ENCODE data around the gene SLBP. TPM values are rescaled to one million over a fixed set of nuclear protein-coding genes. Genes with fewer than 3 reads are reported as not detected.

SLBP gene
- total RNA-seq, 1 experiment from 2014 or later, result 61.7 TPM

DNA sequence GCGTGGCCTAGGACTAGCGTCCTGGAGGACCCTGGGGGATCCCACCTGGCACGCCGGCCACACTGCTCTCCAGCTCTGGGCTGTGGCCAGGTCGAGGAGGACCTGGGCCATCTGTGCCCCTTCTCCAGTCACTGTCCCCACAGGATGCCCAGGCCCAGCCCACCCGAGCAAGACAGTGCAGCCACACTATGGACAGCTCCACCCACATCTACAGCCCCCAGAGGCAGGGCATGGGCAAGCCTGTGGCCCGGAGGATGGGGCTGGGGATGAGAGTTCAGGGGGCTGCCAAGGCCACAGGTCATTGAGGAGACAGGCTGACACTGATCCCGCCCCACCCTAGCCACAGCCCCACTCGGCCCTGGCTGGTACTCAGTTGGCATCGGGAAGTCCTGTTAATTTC is 58.3 kb downstream of the SLBP start:
- Histone ChIP-seq H3K9me3 (ENCODE audit: insufficient read depth, low read depth) (no peaks in the 10 kb centered on the region), H3K27ac (no peak overlapping the region), H3K4me2 (no peak overlapping the region), H3K9me2 (ENCODE audit: insufficient read depth) (no peaks in the 10 kb centered on the region), H4K20me1 (ENCODE audit: insufficient read depth) (no peaks in the 10 kb centered on the region), H3K27me3 (ENCODE audit: insufficient read depth, low read depth) (no peaks in the 10 kb centered on the region), H3K4me1 (replicated peaks; ENCODE audit: insufficient read depth) (no peaks in the 10 kb centered on the region), H3F3A (ENCODE audit: insufficient read depth, low read depth) (peaks cover 6% of the 10 kb centered on the region; the same call in 1 of the 2 replicates), H3K79me2 (ENCODE audit: low read depth) (no peaks in the 10 kb centered on the region), H3K4me3 (no peak overlapping the region), H2AFZ (no peak overlapping the region), H3K36me3 (ENCODE audit: low read depth) (no peaks in the 10 kb centered on the region)
- intact Hi-C loops (cut with micrococcal nuclease; ENCODE audit: unreplicated experiment), result no loop called here
- no peak for TF ChIP-seq EZH2 (IDR thresholded peaks at IDR 0.05; ENCODE audit: low read depth)
- no peak for TF ChIP-seq CTCF (conservative IDR thresholded peaks at IDR 0.05)
- no peak for DNase-seq
- no TSS peak for BruUV-seq (replicated peaks)
- ChIA-PET CTCF (no interaction called here), POLR2A (ENCODE audit: unreplicated experiment) (no interaction called here)

- Histone ChIP-seq H3K27ac (no peak overlapping the region), H3K36me3 (ENCODE audit: low read depth) (no peaks in the 10 kb centered on the region), H2AFZ (no peak overlapping the region), H3K4me3 (no peak overlapping the region), H3K9me3 (ENCODE audit: insufficient read depth, low read depth) (no peaks in the 10 kb centered on the region), H3K27me3 (ENCODE audit: insufficient read depth, low read depth) (no peaks in the 10 kb centered on the region), H3F3A (ENCODE audit: insufficient read depth, low read depth) (peaks cover 6% of the 10 kb centered on the region; the same call in 1 of the 2 replicates), H3K9me2 (ENCODE audit: insufficient read depth) (no peaks in the 10 kb centered on the region), H3K4me2 (no peak overlapping the region), H4K20me1 (ENCODE audit: insufficient read depth) (no peaks in the 10 kb centered on the region), H3K4me1 (replicated peaks; ENCODE audit: insufficient read depth) (no peaks in the 10 kb centered on the region), H3K79me2 (ENCODE audit: low read depth) (no peaks in the 10 kb centered on the region)
- intact Hi-C loops (cut with micrococcal nuclease; ENCODE audit: unreplicated experiment), result no loop called here
- ChIA-PET POLR2A (ENCODE audit: unreplicated experiment) (no interaction called here), CTCF (no interaction called here)
- TF ChIP-seq EZH2 (IDR thresholded peaks at IDR 0.05; ENCODE audit: low read depth) (no peak), CTCF (conservative IDR thresholded peaks at IDR 0.05) (no peak)
- no peak for DNase-seq
- no TSS peak for BruUV-seq (replicated peaks)
Measured at GRCh38 chr4:1652088-1652487, 60.0 kb downstream of the SLBP start.

- intact Hi-C loops (cut with micrococcal nuclease; ENCODE audit: unreplicated experiment), result no loop called here
- H3K36me3 ChIP-seq (ENCODE audit: low read depth), result no peaks in the 10 kb centered on the region
- no peak for TF ChIP-seq EZH2 (IDR thresholded peaks at IDR 0.05; ENCODE audit: low read depth)
- no peak for TF ChIP-seq CTCF (conservative IDR thresholded peaks at IDR 0.05)
- no peak overlapping the region for H3K4me3 ChIP-seq
- H3F3A ChIP-seq (ENCODE audit: insufficient read depth, low read depth), result peaks cover 6% of the 10 kb centered on the region; the same call in 1 of the 2 replicates
- H3K9me2 ChIP-seq (ENCODE audit: insufficient read depth), result no peaks in the 10 kb centered on the region
- no peak for DNase-seq
- H3K27ac ChIP-seq, result no peak overlapping the region
- CTCF ChIA-PET, result no interaction called here
- no peak overlapping the region for H3K4me2 ChIP-seq
- no peaks in the 10 kb centered on the region for H3K27me3 ChIP-seq (ENCODE audit: insufficient read depth, low read depth)
- no peaks in the 10 kb centered on the region for H4K20me1 ChIP-seq (ENCODE audit: insufficient read depth)
- POLR2A ChIA-PET (ENCODE audit: unreplicated experiment), result no interaction called here
- no peaks in the 10 kb centered on the region for H3K4me1 ChIP-seq (replicated peaks; ENCODE audit: insufficient read depth)
- no peaks in the 10 kb centered on the region for H3K79me2 ChIP-seq (ENCODE audit: low read depth)
- no peaks in the 10 kb centered on the region for H3K9me3 ChIP-seq (ENCODE audit: insufficient read depth, low read depth)
- BruUV-seq (replicated peaks), result no TSS peak
- no peak overlapping the region for H2AFZ ChIP-seq
Measured at GRCh38 chr4:1651609-1652008, 60.5 kb downstream of the SLBP start.

Measured in PC-9 (cell line).